HG03432 (cell line): ENCODE measurements around the gene PTPRK.

Source experiments
- ATAC-seq: cut with Tn5 transposase; IDR thresholded peaks from one replicate; pipeline ENCODE4 v1.9.1; 2021; ENCODE audit warnings: mild to moderate bottlenecking, moderate library complexity; ENCODE audit not compliant: unreplicated experiment

PTPRK gene

GRCh38 chr6:128156321-128157111 lies 363.9 kb downstream of the PTPRK start:
- no peak for ATAC-seq

DNA sequence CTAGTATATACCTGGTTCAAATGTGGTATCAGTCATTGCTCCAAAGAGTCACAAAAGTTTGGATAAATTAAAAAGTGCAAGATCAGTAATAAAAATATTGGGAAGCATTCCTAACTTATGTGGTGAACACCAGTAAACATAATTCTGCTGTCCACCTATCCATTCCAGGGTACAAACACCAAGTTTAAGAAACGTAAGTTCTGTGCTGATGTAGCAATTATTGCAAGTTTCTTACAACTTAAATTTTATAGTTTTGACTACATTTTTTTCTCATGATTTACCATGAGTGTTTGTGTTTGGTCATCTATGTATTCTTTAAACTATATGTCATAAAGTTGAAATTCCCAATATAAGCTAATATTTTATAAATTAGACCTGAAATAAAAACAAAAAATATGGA lies 364.6 kb downstream of the PTPRK start:
- ATAC-seq, result no peak

- no peak for ATAC-seq
Observed at GRCh38 chr6:128152551-128152950, 367.8 kb downstream of the PTPRK start.

DNA sequence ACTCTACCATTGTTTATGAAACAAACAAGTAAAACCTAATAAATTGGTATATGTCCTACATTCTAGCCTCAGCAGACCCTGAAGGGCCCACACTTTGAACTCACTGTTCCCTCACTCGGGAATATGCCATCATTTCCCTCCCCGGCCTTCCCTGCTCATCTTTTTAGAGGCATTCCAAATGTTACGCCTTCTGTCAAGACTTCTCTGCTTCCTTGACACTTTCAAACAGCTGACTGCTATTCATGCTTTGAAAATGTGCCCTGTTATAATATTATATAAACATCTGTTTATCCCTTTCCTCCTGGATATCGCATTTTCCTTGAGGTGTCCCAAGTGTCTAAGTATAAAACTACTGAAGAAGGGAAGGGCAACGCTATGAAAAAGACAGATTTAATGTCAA lies 370.0 kb downstream of the PTPRK start:
- no peak for ATAC-seq

GRCh38 chr6:128149796-128150195 lies 370.6 kb downstream of the PTPRK start:
- ATAC-seq, result no peak

GRCh38 chr6:128144320-128144719 lies 376.1 kb downstream of the PTPRK start:
- ATAC-seq, result no peak

DNA sequence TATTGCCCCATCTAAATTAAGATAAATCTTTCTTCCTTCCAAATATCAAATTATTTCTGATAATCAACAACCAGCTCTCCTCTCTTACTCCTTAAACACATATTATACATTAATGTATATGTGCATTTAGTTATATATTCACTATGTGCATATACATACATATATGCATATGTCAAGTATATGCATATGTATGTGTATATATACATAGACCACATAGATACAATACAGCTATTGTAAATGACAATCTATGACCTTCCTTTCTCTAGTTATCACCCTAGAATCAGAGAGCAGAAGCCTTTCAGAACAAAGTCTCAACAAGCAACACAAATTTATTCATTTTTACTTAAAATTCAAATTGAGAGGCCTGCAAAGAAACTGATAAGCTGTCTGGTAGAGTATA lies 378.5 kb downstream of the PTPRK start:
- ATAC-seq, result no peak

- no peak for ATAC-seq
Observed at GRCh38 chr6:128139519-128139918, 380.9 kb downstream of the PTPRK start.

DNA sequence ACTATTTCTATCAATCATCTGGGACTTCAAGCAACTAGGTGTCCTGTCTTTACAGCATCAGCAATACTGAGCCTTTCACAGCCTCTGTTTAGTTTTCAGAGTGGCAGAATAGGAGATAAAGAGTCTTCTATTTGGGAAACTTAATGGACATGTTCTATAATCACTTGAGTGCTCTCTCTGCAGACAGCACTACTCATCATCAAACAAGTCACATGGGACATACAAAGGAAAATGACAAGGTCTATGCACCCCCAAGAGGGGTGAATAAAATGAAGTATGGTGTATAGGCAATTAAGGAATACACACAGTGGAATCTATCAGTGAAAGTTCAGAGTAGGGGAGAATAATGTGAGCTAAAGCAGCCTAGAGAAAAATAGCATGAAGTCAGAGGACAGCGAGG lies 381.7 kb downstream of the PTPRK start:
- ATAC-seq, result no peak

GRCh38 chr6:128135325-128135724 lies 385.1 kb downstream of the PTPRK start:
- ATAC-seq, result peak; percentile 66

DNA sequence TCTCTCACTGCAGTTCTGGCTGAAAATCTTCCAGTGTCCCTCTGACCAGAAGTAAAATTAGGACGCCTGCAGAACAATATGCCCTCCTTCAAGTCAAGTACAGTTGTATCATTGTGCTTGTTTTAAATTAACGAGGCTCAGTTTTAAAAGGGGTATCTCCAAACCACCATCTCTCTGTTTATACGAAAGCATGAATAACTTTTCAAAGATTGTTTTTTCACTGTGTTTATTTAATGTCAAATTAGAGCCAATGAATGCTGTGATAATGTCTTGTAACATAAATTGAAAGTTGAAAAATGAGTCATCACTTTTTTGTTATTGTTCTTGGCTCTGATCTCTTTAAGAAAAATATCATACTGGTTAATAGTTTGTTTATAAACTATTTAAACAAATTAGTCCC lies 388.8 kb downstream of the PTPRK start:
- no peak for ATAC-seq

GRCh38 chr6:128131036-128131435 lies 389.4 kb downstream of the PTPRK start:
- no peak for ATAC-seq

DNA sequence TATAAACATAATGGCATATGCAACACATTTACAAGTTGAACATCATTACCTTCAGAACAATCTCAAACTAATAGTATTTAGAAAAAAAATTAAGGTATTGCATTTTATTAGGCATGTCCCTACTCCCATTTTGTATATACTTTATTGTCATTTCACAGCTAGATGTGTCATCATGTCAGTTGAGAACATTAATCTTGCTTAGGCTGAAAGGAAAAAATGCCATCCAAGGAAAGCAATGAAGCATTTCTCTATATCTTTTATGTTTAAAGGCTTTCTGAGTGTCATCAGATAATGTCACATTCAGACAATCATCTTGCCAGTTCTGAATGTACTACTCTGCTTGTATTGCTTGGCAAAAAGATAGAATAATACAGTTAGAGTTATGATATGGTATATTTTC lies 390.7 kb downstream of the PTPRK start:
- ATAC-seq, result no peak

DNA sequence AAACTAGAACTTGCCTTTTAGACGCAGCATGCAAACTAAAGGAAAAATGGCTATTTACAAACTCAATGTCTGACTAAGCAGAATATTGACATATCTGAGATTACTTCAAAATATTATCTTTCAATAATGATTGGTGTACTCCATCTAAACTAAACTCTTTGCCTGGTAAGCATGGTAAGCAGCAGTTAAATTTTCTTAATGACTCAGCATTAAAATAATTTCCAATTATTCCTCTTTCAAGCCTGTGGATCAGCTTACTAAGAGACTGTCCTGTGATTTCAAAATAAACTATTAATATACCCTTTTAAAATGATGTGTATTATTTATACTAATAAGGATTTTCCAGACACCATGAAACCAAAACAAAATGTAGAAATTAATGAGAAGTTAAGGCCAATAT lies 392.7 kb downstream of the PTPRK start:
- no peak for ATAC-seq

DNA sequence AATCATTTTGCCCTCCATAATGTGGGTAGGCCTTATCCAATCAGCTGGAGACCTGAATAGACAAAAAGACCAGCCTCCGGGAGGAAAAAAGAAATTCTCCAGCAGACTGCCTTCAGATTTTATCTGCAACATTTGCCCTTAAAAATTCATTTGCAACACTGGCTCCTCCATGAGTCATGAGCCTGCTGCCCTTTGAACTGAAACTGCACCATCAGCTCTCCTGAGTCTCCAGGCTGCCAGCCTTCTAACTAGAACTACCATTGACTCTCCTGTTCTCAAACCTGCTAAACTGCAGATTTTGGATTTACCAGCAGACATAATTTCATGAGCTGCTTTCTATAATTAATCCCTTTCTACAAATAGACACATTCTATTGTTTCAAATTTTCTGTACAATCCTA lies 395.7 kb downstream of the PTPRK start:
- no peak for ATAC-seq

GRCh38 chr6:128121610-128122009 lies 398.8 kb downstream of the PTPRK start:
- ATAC-seq, result no peak

GRCh38 chr6:128121190-128121589 lies 399.2 kb downstream of the PTPRK start:
- ATAC-seq, result no peak

- ATAC-seq, result no peak
Observed at GRCh38 chr6:128118401-128118800, 402.0 kb downstream of the PTPRK start.

- ATAC-seq, result no peak
Observed at GRCh38 chr6:128117916-128118315, 402.5 kb downstream of the PTPRK start.

DNA sequence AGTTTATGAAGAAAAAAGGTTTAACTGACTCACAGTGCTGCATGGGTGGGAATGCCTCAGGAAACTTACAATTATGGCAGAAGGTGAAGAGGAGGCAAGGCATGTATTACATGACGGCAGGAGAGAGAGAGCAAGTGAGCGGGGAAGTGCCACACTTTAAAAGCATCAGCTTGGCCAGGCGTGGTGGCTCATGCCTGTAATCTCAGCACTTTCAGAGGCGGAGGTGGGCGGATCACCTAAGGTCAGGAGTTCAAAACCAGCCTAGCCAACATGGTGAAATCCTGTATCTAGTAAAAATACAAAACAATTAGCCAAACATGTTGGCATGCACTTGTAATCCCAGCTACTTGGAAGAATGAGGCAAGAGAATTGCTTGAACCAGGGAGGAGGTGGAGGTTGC lies 406.2 kb downstream of the PTPRK start:
- no peak for ATAC-seq

GRCh38 chr6:128112494-128112893 lies 407.9 kb downstream of the PTPRK start:
- ATAC-seq, result peak; percentile 72

DNA sequence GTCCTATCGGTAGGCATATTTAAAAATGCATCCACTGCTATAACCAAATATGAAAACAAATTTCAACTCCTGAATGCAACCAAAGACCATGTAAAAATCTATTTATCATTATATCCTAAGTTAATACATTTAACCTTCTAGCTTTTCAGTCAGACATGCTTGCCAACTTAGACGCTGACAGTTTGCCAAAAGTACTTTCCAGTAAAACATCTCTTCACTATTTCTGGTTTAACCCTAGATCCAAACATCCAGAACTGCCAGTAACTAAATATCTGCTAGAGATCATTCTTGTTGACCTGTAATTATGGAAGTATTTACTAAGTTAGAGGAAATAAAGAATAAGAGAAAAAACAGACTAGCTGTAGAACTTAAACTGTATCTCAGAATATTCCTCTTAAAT lies 409.3 kb downstream of the PTPRK start:
- no peak for ATAC-seq

DNA sequence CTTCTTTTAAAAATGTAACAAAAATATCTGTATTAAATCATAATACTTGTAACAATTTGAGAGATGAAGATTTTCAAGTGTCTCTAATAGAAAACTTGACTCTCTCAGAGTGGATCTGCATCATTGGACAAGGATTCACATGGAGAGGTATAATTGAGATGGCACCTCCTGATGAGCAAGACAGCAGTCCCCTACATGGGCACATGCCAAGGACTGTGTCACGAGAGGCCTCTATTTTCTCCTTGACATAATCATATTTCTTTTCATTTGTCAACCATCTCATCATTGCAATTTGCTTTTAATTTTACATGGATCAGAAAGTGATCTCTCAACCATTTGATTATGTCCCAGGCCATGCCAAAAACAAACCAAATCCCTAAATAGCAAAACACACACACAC lies 412.7 kb downstream of the PTPRK start:
- no peak for ATAC-seq
